ENCODE measurements around the gene MICALL2.

MICALL2 gene

GRCh38 chr7:1452205-1452604, 7.1 kb downstream of the MICALL2 start:
- H3K27ac ChIP-seq: no peak overlapping the region

GRCh38 chr7:1450987-1451386, 8.3 kb downstream of the MICALL2 start:
- no peak overlapping the region for H3K27ac ChIP-seq
- no peak for TF ChIP-seq ZFX (IDR thresholded peaks at IDR 0.05)
- TF ChIP-seq CTCF (conservative IDR thresholded peaks at IDR 0.05): no peak

More at GRCh38 chr7:1452205-1452604, 7.1 kb downstream of the MICALL2 start:
- TF ChIP-seq ZFX (IDR thresholded peaks at IDR 0.05) (no peak), CTCF (conservative IDR thresholded peaks at IDR 0.05) (no peak)

GRCh38 chr7:1450431-1450830, 8.8 kb downstream of the MICALL2 start:
- TF ChIP-seq CTCF (conservative IDR thresholded peaks at IDR 0.05) (no peak), ZFX (IDR thresholded peaks at IDR 0.05) (no peak)
- H3K27ac ChIP-seq: no peak overlapping the region

- no peak overlapping the region for H3K27ac ChIP-seq
- TF ChIP-seq CTCF (conservative IDR thresholded peaks at IDR 0.05): no peak
- TF ChIP-seq ZFX (IDR thresholded peaks at IDR 0.05): no peak
Observed at GRCh38 chr7:1449951-1450350, 9.3 kb downstream of the MICALL2 start.

- TF ChIP-seq CTCF (conservative IDR thresholded peaks at IDR 0.05) (no peak), ZFX (IDR thresholded peaks at IDR 0.05) (no peak)
- no peak overlapping the region for H3K27ac ChIP-seq
Observed at GRCh38 chr7:1449501-1449900, 9.8 kb downstream of the MICALL2 start.

GRCh38 chr7:1448958-1449357, 10.3 kb downstream of the MICALL2 start:
- no peak for TF ChIP-seq ZFX (IDR thresholded peaks at IDR 0.05)
- TF ChIP-seq CTCF (conservative IDR thresholded peaks at IDR 0.05): no peak
- no peak overlapping the region for H3K27ac ChIP-seq

GRCh38 chr7:1447551-1448244, 11.6 kb downstream of the MICALL2 start:
- TF ChIP-seq CTCF (conservative IDR thresholded peaks at IDR 0.05) (no peak), ZFX (IDR thresholded peaks at IDR 0.05) (no peak)
- no peak overlapping the region for H3K27ac ChIP-seq

All from C4-2B (cell line).